Fibroblast of skin of scalp (primary cell): ENCODE data around the gene VAMP1. TPM values are rescaled to one million over a fixed set of nuclear protein-coding genes. Genes with fewer than 3 reads are reported as not detected.
A peak's percentile ranks its signal among the peaks of the same experiment; 100 is the strongest.
"Not testable (repeated sequence)": the region's sequence is repeated elsewhere in the genome, so short reads cannot be mapped to it uniquely, and the experiment has no call there.

Source experiments
- DNase-seq: peaks from one replicate; pipeline ENCODE4 v3.0.0-alpha.2; 2013
- polyA plus RNA-seq, 2 experiments: library from polyadenylated mRNA; unstranded; fragments of 120-200 nt; gene quantifications; one replicate each; pipeline ENCODE4 v1.2.1, GENCODE V29; 2013; ENCODE audit not compliant: insufficient read length in 2 of 2

The VAMP1 gene, protein sequence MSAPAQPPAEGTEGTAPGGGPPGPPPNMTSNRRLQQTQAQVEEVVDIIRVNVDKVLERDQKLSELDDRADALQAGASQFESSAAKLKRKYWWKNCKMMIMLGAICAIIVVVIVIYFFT
- polyA plus RNA-seq (2013, experiment 1 of 2; ENCODE audit: insufficient read length), result 7.3 TPM
- 8.4 TPM for polyA plus RNA-seq (2013, experiment 2 of 2; ENCODE audit: insufficient read length)

DNA sequence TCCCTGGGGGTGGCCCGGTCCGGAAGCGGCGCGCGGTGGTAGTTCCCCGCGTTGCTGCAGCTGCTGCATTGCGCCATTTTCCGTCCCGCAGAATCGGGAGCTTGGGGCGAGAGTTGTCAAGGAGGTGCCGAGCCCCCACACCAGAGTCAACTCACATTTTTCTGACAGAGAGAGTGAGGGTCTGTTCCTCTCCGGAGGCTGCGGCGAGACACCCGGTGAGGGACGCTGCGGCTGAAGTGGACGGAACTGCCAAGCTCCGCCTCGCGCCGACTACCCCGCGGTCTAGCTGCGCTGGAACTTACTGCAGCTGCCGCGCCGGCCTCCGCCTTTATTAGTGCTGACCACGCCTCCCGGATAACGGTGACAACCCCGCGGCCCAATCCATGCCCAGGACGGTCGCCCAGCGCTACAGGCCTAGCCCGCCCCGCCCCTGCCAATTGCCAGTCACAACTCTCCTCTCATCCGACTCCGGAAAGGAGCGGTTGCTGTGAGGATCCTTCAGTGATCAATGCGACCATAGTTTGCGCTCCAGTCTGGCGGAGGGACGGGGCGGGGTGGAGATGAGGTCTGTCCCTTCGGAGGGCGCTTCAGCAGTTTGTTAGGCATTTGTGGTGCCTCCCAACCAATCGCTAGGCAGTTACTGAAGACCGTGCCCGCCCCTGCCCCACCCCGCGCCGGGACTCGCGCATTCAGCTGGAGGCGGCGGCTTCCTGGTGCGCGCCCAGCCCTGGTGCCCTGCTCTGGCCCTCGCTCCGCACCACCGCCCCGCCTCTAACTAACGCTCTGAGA, at the start of gene VAMP1:
TSS of gene VAMP1 (minus strand) at position 303 of the 789 bp plus-strand sequence. CDS start at position 157, 146 bp downstream.
- DNase-seq, result peak; percentile 99

DNA sequence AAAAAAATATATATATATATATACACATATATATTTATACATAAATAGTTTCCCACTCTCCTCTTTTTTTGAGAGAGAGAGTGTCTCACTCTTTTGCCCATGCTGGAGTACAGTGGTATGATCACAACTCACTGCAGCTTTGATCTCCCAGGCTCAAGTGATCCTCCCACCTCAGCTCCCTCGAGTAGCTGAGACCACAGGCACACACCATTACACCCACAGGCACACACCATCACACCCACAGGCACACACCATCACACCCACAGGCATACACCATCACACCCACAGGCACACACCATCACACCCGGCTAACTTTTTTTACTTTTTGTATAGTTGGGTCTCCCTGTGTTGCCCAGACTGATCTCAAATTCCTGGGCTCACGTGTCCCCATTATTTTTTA, 49.7 kb upstream of the VAMP1 start:
- DNase-seq, result no peak

DNA sequence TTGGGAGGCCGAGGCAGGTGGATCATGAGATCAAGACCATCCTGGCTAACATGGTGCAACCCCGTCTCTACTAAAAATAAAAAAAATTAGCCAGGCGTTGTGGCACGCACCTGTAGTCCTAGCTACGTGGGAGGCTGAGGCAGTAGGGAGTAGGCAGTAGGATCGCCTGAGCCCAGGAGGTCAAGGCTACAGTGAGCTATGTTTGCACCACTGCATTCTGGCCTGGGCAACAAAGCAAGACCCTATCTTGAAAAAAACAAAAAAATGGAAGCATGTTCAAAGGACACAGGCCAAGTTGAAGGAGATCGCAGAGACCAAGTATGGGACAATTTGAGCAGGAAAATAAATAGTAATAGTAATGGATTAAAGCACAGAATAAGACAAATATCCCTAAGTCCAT, 37.6 kb upstream of the VAMP1 start:
- no peak for DNase-seq

DNA sequence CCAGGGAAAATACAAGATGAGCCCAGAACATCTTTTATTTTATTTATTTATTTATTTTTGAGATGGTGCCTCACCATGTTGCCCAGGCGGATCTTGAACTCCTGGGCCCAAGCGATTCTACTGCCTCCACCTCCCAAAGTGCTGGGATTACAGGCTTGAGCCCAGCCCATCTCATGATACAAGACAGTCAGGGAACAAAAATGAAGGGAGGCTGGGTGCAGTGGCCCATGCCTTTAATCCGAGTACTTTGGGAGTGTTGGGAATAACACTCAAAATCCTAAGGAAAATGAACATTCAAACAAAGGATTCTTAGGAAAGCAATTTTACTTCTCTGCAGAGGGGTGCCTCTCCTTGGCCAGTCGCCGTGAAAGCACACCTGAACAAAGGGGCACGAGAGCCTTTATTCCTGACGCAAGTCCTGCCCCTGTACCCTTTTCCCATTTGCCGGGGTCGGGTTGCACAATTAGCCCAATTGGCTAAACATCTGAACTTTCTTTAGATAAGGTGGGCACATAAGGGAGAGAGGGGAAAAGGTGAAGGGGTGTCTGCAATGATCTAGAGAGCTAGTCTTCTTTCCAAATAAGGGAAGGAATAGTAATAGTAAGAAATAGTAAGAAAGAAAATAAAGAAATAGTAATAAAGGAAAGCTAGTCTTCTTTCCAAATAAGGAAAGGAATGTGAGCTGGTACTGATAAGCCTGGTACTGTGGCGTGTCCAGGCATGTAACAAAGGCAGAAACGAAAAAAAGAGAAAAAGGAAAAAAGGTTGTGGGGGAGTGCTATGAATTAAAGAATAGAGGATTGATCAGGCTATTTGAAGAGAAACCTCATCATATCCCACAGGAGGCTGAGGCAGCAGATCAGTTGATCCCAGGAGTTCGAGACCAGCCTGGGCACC, 36.9 kb upstream of the VAMP1 start:
- DNase-seq, result peak; percentile 44

DNA sequence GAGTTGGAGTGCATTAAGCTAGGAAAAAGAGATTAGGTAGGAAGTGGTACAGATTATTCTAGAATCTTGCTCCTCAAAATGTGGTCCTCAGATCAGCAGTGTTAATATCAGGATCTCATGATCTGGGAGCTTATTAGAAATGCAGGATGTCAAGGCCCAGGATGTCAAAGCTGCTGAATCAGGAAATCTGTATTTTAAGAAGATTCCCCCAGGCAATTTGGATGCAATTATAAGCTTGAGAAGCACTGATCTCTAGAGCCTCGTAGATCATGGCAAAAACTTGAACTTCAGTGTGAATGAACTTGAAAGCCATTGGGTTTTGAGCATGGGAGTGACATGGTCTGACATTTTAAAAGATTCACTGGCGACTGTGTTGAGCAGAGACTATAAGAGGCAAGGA, 30.0 kb upstream of the VAMP1 start:
- DNase-seq, result no peak

DNA sequence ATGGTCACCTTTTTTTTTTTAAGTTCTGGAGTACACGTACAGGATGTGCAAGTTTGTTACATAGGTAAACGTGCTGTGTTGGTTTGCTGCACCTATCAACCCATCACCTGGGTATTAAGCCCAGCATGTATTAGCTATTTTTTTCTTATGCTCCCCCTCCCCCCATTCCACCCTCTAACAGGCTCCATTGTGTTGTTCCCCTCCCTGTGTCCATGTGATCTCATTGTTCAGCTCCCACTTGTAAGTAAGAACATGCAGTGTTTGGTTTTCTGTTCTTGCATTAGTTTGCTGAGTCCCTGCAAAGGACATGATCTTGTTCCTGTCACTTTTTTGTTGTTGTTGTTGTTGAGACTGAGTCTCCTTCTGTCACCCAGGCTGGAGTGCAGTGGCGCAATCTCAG, 26.8 kb upstream of the VAMP1 start:
- not testable (repeated sequence) for DNase-seq

DNA sequence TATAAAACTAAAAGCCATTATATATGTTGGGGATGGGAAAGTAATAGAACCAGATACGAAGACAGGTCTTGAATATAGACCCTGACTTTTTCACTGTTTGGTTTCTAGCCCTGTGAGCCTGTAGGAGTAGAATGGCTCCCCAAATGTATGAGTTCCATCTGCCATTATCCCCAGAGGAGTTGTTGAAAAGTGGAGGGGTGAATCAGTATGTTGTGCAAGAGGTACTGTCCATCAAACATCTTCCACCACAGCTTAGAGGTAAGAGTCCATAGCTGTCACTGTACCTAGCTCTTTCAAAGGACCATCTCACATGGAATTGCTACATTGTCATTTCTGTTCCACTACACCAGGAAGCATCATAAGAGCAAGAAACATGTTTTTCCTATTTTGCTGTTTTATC, 24.5 kb upstream of the VAMP1 start:
- no peak for DNase-seq

DNA sequence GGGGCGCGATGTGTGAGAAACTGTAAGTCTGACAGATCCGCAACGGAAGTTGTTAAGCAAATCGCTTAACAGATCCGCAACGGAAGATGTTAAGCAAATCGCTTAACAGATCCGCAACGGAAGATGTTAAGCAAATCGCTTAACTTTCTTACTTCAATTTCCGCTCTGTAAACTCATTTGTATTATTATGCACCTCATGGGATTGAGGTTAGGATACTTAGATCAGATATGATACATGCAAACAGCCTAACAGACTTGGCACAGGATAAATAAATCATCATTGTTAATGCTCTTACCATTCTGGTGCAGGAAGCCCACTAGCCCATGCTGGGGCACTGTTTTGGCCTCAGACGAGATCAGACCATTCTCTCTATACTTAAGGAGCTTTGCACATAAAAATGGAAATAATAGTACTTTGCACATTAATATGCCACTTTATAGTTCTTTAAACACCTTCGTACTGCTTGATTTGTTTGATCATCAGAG, 23.8 kb upstream of the VAMP1 start:
- DNase-seq, result peak; percentile 2

DNA sequence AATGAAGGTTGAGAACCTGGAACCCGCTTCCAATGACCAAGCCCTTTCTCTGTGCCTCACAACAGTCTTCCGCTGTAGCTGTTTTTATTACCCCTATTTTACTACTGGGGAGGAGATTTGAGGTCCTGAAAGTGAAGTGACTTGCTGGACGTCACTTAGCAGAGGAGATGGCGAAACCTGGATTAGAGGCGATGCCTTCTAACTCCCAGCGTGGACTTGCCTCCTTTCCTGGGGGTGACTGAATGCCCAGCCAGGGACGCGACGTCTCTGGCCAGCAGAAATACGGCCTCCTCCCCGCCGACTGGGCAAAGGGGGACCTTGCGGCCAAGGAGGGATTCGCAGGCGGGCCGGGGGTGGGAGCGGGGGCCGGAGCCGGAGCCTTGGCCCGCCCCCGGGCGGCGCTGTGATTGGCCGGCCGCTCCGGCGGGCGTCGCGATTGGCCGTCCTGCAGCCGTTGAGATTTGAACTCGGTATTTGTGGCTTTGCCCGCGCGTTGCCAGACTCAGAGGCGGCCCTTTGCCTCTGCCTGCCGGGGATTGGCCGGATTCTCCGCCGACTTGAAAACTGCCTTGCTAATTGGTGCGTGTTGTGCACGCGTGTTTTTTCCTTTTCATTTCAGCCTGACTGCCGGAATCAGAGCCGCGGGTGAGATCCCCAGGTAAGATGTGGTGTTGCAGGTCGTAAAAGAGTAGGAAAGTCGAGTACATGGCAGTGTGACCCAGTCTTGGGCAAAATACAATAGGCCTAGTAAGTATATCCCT, 23.2 kb upstream of the VAMP1 start, which contains the start of gene NCAPD2:
TSS of gene NCAPD2 (plus strand) at position 606 of the 761 bp plus-strand sequence. CDS start 997 bp downstream, outside the sequence.
- peak; percentile 96 for DNase-seq

DNA sequence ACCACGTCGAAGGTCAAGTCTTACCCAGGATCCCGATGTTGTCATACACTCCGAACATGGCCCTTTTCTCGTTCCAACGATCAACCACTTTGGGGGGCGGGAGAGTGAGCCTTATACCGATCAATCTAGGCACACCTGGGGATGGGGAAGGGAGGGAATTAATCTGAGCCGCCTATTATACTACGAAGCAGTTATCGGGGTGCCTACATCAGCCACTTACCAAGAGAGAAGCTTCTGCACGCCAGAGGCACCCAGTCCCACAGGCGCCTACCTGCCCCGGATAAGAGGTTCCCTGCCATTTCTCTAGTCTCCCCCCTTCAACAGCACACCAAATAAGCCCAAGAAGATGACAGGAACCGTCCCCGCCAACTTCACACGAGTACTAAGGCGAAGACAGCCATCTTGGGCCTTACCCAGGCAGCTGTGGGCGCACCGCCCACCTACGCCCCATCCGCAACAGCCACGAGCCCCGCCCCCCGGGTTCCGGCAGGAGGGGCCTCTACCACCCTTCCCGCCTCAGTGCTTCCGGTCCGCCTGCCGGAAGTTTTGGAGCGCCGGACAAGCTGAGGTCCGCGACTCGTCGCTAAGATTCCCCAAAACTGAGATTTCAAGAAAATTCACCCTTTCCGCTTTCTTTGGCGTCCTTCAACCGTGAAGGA, 22.5 kb upstream of the VAMP1 start, which contains the start of gene MRPL51:
TSS of gene MRPL51 (minus strand) at position 425 of the 659 bp plus-strand sequence. CDS start at position 299, 126 bp downstream.
- peak; percentile 95 for DNase-seq

DNA sequence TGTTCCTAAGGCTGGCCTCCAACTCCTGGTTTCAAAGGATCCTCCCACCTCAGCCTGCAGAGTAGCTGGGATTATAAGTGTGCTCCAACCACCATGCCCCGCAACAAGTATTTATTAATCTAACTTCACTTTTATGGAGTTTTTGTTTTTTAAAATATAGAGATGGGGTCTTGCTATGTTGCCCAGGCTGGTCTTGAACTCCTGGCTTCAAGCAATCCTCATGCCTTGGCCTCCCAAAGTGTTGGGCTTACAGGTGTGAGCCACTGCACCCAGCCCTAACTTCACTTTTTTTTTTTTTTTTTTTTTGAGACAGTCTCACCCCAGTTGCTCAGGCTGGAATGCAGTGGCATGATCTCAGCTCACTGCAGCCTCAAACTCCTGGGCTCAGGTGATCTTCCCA, 20.2 kb upstream of the VAMP1 start:
- not testable (repeated sequence) for DNase-seq

DNA sequence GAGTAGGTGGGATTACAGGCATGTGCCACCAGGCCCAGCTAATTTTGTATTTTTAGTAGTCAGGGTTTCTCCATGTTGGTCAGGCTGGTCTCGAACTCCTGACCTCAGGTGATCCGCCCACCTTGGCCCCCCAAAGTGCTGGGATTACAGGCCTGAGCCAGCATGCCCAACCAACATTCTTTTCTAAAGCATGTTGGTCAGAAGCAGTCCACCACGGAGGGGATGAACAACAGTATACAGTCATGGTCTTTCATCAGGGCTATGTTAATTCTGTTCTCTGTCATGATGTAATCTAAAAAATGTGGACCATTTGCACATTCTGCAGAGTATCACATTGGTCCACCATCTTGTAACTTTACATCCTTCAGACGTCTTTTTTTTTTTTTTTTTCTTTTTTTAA, 19.0 kb upstream of the VAMP1 start:
- DNase-seq, result peak; percentile 5

DNA sequence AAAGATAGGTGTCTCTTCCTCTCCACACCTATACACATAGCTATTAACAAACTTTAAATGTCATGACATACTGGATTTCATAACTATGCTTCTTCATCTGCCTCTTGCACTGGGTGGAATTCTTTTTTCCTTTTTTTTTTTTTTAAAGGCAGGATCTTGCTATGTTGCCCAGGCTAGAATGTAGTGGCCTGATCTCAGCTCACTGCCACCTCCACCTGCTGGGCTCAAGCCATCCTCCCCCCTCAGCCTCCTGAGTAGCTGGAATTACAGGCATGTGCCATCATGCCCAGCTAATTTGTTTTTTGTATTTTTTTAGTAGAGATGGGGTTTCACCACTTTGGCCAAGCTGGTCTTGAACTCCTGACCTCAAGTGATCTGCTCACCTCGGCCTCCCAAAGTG, 17.8 kb upstream of the VAMP1 start:
- DNase-seq, result no peak

DNA sequence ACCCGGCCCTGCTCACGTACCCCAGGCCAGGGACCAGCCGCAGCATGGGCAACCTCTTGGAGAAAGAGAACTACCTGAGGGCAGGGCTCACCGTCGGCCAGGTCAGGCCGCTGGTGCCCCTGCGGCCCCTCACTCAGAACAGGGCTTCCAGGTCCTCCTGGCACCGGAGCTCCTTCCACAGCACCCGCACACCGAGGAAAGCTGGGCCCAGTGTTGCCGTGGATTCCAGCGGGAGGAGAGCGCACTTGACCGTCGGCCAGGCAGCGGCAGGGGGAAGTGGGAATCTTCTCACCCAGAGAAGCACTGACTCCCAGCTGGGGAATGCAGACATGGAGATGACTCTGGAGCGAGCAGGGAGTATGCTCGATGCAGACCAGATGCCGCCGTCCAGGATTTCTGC, 7.9 kb upstream of the VAMP1 start:
- DNase-seq, result peak; percentile 75

DNA sequence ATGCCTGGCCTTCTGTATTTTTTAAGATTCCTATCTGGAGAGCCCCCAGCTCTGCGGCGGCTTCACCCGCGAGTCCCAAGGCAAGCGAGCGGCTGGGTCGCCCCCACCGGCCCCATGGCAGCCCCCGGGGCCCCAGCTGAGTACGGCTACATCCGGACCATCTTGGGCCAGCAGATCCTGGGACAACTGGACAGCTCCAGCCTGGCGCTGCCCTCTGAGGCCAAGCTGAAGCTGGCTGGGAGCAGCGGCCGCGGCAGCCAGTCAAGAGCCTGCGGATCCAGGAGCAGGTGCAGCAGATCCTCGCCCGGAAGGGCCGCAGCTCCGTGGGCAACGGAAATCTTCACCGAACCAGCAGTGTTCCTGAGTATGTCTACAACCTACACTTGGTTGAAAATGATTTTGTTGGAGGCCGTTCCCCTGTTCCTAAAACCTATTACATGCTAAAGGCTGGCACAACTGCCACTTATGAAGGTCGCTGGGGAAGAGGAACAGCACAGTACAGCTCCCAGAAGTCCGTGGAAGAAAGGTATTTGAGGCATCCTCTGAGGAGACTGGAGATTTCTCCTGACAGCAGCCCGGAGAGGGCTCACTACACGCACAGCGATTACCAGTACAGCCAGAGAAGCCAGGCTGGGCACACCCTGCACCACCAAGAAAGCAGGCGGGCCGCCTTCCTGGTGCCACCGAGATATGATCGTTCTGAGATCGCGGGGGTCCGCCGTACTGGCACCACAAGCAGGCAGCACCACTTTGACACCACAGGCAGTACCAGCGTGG, 7.3 kb upstream of the VAMP1 start:
- DNase-seq, result not testable (repeated sequence)

DNA sequence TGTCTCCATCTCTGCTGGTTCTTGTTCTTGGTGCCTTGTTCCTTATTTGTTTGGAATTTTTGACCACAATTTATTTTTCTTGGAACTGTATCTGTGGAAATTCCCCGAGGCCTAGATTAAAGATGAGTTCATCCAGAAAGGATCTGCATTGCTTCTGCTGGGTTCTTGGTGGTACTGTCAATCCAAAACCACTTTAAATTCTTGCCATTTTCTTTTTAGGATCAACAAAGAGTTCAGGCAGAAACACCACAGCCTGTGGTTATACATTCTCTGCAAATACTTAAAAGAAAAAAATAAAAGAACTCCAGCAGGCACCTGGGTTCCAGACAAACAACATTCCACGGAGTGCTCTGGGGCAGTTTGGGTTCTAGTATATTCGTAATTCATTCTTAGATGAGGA, 6.0 kb upstream of the VAMP1 start:
- DNase-seq, result peak; percentile 89

DNA sequence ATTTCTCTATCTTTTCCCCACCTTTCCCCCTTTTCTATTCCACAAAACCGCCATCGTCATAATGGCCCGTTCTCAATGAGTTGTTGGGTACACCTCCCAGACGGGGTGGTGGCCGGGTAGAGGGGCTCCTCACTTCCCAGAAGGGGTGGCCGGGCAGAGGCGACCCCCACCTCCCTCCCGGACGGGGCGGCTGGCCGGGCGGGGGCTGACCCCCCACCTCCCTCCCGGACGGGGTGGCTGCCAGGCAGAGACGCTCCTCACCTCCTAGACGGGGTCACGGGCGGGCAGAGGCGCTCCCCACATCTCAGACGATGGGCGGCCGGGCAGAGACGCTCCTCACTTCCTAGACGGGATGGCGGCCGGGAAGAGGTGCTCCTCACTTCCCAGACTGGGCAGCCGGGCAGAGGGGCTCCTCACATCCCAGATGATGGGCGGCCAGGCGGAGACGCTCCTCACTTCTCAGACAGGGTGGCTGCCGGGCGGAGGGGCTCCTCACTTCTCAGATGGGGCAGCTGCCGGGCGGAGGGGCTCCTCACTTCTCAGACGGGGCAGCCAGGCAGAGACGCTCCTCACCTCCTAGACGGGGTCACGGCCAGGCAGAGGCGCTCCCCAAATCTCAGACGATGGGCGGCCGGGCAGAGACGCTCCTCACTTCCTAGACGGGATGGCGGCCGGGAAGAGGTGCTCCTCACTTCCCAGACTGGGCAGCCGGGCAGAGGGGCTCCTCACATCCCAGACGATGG, 4.9 kb upstream of the VAMP1 start:
- DNase-seq, result not testable (repeated sequence)

DNA sequence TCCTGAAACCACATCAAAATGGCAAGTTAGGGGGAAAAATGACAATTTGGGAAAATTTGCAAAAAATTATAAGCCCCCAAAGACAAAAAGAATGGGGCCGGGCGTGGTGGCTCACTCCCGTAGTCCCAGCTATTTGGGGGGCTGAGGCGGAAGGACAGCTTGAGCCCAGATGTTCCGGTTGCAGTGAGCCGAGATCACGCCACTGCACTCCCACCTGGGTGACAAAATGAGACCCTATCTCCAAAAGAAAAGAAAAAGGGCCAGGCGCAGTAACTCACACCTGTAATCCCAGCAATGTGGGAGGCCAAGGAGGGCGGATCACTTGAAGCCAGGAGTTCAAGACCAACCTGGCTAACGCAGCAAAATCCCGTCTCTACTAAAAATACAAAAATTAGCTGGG, 2.0 kb upstream of the VAMP1 start:
- DNase-seq, result no peak

DNA sequence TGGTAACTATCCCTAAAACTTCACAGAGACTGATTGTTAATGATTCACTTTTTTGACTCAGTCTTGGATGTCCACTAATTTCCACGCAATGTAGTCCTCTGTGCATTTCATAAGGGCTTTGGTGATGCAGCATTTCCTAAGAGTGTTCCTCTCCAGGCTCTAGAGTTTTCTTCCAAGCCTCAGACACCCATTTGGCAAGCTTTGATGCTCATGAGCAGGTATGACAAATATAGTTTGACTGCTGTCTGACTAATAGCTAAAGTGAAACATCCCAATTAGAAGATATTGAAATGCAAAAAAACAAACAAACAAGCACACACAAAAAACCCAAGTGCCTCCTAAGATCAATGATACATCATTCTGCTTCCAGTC, 1.5 kb upstream of the VAMP1 start:
- DNase-seq, result no peak
